Astrocyte of the cerebellum (primary cell): Measurements from ENCODE around the gene TIMP1.
"Not testable (repeated sequence)": the region's sequence is repeated elsewhere in the genome, so short reads cannot be mapped to it uniquely, and the experiment has no call there.

Source experiments
- DNase-seq: peaks from one replicate; pipeline ENCODE4 v3.0.0-alpha.2; 2011; ENCODE audit warnings: low read depth
- H3K4me3 ChIP-seq: 2 replicates; pipeline ENCODE4 v1.5.1; 2011; ENCODE audit warnings: mild to moderate bottlenecking, low read depth, low read length, moderate library complexity
- in situ Hi-C: cut with HindIII; loops from 2 replicates; pipeline ENCODE4 v1.10.0; 2017; ENCODE audit warnings: low sequenced_read_pairs
- TF ChIP-seq, protein P1 (sequence below): IDR thresholded peaks from 2 replicates; pipeline ENCODE4 v1.5.1; 2012; ENCODE audit warnings: low read length, low read depth, moderate library complexity, mild to moderate bottlenecking; ENCODE audit errors: missing control alignments

TIMP1 gene

DNA sequence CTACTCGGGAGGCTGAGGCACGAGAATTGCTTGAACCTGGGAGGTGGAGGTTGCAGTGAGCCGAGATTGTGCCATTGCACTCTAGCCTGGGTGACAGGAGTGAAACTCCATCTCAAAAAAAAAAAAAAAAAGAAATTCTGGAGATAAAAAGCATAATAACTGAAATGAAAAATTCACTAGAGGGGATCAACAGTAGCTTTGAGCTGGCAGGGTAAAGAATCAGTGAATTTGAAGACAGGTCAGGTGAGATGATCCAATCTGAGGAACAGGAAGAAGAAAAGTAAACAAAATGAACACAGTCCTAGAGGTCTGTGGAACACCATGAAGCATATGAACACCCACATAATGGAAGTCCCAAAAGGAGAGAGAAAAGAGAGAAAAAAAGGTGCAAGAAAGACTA is 15.0 kb downstream of the TIMP1 start:
- TF ChIP-seq, protein P1, sequence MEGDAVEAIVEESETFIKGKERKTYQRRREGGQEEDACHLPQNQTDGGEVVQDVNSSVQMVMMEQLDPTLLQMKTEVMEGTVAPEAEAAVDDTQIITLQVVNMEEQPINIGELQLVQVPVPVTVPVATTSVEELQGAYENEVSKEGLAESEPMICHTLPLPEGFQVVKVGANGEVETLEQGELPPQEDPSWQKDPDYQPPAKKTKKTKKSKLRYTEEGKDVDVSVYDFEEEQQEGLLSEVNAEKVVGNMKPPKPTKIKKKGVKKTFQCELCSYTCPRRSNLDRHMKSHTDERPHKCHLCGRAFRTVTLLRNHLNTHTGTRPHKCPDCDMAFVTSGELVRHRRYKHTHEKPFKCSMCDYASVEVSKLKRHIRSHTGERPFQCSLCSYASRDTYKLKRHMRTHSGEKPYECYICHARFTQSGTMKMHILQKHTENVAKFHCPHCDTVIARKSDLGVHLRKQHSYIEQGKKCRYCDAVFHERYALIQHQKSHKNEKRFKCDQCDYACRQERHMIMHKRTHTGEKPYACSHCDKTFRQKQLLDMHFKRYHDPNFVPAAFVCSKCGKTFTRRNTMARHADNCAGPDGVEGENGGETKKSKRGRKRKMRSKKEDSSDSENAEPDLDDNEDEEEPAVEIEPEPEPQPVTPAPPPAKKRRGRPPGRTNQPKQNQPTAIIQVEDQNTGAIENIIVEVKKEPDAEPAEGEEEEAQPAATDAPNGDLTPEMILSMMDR: no peak
- no peak overlapping the region for H3K4me3 ChIP-seq
- in situ Hi-C loops: no loop called here
- no peak for DNase-seq

DNA sequence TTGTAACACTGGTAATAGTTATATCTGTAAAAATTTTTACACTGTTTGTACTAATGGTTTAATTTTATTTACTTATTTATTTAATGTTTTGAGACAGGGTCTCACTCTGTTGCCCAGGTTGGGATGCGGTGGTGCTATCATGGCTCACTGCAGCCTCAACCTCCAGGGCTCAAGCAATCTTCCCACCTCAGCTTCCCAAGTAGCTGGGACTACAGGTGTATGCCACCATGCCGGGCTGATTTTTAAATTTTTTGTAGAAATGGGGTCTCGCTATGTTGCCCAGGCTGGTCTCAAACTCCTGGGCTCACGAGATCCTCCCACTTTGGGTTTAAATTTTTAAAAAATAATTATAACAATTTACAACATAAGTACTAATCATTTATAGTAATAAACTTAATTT is 20.9 kb downstream of the TIMP1 start:
- DNase-seq, in situ Hi-C loops, H3K4me3 ChIP-seq: not testable (repeated sequence)

DNA sequence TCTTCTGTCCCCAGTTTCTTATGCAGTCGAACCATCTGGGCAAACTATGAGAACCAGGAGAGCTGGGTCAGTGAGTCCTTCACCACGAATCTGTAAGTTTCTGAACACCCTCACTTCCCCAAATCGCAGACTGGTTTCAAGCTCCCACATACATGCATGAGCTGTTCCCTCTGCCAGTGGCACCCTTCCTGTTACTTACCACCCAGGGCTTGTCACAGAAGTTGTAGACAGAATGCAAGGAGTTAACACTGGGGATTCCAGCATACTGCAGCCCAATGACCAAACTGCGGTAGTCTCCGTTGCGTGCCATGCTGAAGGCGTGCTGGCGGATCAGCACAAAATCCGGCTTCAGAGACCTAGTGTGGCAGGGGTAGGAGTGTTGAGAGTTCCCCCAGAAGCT is 22.8 kb downstream of the TIMP1 start:
- no peak overlapping the region for H3K4me3 ChIP-seq
- in situ Hi-C loops: no loop called here
- DNase-seq: no peak
- TF ChIP-seq, protein P1: no peak

DNA sequence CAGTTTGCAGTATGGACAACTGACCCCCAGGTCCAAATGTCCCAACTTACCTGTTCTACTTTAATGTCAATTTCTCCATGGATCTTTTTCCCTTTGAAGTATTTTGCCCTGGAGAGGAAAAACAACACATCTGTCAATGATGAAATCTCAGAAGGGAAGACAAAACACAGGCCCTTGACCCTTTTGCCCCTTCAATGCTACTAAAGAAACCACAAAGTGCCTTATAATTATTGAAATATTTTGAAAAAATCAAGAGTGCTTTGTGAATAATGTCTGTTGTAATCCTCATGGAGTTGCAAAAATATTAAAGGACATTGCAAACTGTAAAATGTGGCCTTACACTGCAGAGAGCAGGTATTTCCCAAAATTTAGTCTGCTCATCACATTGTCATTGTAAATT is 24.9 kb downstream of the TIMP1 start:
- in situ Hi-C loops: no loop called here
- no peak overlapping the region for H3K4me3 ChIP-seq
- TF ChIP-seq, protein P1: no peak
- no peak for DNase-seq

DNA sequence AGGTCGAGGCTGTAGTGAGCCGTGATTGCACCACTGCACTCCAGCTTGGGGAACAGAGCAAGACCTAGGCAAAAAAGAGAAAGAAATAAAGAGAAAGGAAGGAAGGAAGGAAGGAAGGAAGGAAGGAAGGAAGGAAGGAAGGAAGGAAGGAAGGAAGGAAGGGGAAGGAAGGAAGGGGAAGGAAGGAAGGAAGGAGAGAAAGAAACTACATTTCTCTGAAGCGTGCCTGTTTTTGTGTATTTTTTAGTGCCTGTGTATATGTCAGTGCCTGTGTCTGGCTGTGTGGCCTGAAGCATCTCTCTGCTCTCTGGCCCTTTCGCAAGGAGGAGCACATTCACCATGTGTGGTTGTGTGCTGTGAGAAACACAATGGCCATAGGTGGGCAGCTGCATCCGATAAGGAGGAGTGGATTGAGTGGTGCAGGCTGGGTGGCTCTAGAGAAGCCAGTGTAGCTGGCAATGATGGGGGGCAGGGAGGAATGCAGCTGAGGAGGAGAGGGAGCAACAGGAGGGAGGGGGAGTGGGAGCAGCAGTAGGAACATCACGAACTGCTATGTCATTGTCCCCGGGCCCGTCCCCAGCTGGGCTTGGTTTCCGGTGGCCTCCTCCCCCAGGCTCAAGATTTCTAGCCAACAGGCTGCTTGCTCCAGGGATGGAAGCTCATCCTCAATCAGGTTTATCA is 26.0 kb downstream of the TIMP1 start:
- in situ Hi-C loops: no loop called here
- no peak for DNase-seq
- TF ChIP-seq, protein P1: no peak
- no peak overlapping the region for H3K4me3 ChIP-seq

DNA sequence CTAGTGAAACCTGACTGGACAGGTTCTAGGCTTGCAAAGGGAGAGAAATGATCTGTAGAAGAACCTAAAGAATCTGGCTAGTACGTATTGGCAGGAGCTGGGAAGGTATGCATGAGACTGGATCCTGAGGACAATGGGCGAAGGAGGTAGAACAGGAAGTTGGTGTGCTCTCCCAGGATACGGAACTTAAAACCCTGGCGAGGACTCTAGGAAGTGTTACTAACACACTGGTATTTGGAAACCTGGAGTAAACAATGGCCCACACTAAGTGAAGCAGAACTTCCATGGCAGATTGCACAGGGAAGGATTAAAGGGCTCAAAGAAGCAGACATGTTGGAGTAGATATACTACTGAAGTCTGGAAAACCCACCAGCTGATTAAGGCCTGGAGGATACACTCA is 28.3 kb downstream of the TIMP1 start:
- in situ Hi-C loops: no loop called here
- H3K4me3 ChIP-seq: no peak overlapping the region
- DNase-seq: no peak
- TF ChIP-seq, protein P1: no peak

DNA sequence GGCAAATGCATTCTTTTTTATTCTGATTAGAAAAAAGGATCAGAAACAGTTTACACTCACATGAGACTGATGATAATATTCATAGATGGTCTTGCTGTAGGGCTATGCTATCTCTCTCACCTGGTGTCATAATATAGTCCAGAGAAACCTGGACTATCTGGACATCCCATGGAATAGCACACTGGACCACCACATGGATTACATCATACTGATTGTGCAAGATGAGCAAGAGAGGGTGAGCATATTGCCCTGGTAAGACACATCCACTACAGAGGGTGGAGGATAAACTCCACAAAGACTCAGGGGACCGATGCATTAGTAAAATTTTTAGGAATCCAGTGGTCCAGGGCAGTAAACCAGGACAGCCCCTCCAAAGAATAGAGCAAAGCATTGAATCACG is 29.3 kb downstream of the TIMP1 start:
- in situ Hi-C loops: no loop called here
- H3K4me3 ChIP-seq: no peak overlapping the region
- DNase-seq: no peak
- TF ChIP-seq, protein P1: no peak
